ENCODE data around the gene C1orf21.

C1orf21 gene

GRCh38 chr1:184527402-184527801, 140.6 kb downstream of the C1orf21 start:
- no peak for DNase-seq

DNA sequence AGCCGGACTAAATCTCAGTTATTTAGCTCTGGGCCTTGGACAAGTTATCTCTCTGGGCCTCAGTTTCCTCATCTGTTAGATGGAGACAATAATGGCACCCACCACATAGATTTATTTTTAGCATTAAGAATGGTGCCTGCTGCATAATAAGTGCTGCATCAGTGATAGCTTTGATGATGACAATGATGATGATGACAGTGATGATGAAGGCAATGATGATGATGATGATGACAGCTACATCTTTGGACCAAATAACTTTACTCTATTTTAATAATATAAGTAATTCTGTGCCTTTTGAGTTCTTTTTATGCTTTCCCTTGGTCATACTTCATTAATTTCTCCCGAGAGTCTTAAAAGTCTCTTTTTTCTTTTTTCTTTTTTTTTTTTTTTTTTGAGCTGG, 143.4 kb downstream of the C1orf21 start:
- DNase-seq: no peak

DNA sequence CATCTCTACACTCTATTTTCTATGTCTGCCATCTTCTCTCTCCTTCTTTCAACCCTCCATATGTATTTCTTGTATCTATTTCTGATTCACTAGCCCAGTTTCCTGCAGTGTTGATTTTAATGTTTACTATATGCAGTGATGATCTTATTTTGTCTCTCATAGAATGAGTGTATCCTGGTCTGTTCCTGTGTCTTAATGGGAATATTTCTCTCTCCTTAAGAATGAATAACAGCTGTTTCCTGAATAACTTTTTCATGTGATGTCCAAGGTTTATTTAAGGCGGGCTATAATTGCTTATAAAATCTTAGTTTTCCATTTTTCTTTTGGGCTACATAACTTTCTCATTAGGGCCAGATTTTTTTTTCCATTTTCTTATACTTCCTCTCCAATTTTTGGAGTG, 144.5 kb downstream of the C1orf21 start:
- no peak for DNase-seq

GRCh38 chr1:184532199-184532598, 145.4 kb downstream of the C1orf21 start:
- no peak for DNase-seq

DNA sequence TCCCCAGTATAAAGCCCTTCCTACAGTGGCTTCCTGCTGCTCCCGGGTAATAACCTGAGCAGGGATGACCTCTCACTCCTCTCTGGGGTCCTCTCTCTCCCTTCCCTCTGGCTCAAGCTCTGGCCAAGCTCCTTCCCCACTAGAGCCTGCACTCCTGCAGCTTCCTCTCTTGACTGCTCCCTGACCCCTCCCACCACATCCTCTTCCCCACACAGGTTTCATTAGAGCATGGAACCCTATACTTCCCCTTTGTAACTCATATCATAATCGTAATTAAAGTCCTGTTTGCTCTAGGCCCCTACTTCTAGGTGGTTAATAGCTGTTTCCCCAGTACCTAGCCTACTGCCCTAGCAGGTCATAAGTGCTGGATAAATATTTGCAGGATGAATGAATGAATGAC, 146.2 kb downstream of the C1orf21 start:
- DNase-seq: peak; percentile 78

DNA sequence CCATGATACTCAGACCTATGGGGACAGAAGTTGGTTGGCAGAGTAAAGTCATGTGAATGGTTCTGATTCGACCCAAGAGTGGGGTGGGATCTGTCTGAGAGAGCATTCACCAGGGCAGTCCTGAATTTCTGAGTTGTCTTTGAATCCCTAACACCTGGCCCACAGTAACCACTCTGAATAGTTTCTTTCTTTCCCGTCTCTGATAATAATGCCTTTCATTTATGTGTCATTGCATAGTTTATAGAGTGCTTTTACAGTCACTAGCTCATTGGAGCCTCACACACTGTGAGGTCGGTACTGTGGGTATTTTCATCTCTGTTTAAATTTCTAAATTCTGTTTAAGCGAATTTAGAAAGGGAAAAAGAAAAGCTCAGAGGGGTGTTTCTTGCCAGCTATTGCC, 147.1 kb downstream of the C1orf21 start:
- DNase-seq: no peak

- DNase-seq: no peak
Observed at GRCh38 chr1:184534690-184535089, 147.9 kb downstream of the C1orf21 start.

DNA sequence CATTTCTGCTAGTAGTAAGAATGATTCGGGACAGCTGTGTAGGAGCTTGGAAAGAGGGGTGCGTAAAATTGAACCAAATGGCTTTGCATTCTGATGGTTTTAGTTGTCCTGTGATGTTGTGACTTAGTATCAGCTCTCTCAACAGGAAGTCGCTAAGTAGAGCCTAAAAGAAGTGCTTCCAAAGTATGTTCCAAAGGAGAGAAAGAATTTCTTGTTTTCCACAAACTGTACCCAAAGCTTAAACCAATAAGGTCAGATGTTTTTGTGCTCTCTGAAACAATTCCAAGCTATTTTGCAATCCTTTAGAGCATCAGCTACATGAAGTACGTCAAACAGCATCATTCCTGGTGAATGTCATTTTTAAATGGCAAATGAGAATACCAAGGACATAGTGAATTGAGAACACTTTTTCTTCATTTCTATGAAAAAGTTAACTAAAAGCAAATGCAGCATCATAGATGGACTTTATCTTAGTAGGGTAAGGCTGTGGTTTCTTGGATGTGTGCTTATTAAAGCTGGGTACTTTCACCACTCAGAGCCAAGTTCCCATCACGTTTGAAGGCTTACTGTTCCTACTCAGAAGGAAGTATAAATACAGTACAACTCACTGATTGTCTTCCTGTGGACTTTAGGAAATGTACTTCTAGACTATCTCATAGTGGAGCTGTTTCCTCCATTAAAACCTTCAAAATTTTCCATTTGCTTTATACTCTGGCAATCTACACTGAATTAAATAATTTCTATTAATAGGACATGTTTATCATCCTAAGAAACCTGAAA, 148.6 kb downstream of the C1orf21 start:
- DNase-seq: no peak

GRCh38 chr1:184536246-184536985, 149.6 kb downstream of the C1orf21 start:
- no peak for DNase-seq

DNA sequence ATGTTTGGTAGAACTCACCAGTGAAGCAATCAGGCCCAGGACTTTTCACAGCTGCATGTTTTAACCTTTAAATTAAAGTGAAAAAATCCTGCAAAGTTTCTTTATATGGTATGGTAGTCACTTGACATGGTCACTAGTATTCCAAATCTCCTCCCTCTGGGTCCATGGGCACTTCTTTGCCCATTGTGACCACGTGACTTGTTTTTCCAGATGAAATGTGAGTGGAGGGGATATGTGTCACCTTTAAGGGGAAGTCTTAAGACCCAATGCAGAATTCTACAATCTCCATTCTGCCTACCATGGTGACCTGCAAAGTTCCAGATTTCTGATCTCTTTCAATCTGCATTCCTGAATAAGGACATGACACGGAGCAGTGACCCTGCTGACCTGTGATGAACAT, 152.8 kb downstream of the C1orf21 start:
- no peak for DNase-seq

- no peak for DNase-seq
Observed at GRCh38 chr1:184541537-184542152, 154.8 kb downstream of the C1orf21 start.

GRCh38 chr1:184542291-184542690, 155.5 kb downstream of the C1orf21 start:
- no peak for DNase-seq

GRCh38 chr1:184545601-184546000, 158.8 kb downstream of the C1orf21 start:
- DNase-seq: no peak

- DNase-seq: no peak
Observed at GRCh38 chr1:184552446-184552845, 165.6 kb downstream of the C1orf21 start.

GRCh38 chr1:184553845-184554244, 167.0 kb downstream of the C1orf21 start:
- DNase-seq: no peak

- peak; percentile 49 for DNase-seq
Observed at GRCh38 chr1:184555665-184556641, 169.1 kb downstream of the C1orf21 start.

- DNase-seq: no peak
Observed at GRCh38 chr1:184556665-184557064, 169.8 kb downstream of the C1orf21 start.

GRCh38 chr1:184557423-184558347, 170.9 kb downstream of the C1orf21 start:
- DNase-seq: no peak

- no peak for DNase-seq
Observed at GRCh38 chr1:184558691-184559090, 171.9 kb downstream of the C1orf21 start.

DNA sequence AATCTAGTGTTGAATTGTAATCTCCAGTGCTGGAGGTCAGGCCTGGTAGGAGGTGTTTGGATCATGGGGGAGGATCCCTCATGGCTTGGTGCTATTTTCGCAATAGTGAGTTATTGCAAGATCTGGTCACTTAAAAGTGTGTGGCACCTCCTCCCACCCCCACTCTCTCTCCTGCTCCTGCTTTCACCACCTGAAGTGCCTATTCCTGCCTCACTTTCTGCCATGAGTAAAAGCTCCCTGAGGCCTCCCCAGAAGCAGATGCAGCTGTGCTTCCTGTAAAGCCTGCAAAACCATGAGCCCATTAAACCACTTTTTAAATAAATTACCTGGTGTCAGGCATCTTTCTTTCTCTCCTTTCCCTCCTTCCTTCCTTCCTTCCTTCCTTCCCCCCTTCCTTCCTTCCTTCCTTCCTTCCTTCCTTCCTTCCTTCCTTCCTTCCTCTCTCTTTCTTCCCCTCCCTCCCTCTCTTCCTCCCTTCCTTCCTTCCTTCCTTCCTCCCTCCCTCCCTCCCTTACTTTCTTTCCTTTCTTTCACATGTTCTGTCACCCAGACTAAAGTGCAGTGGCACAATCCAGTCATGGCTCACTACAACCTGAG, 172.4 kb downstream of the C1orf21 start:
- peak; percentile 23 for DNase-seq

GRCh38 chr1:184562806-184563205, 176.0 kb downstream of the C1orf21 start:
- no peak for DNase-seq

Measured in OCI-M1 (cell line).